Activated B cell treated with CpG ODN at 0.5 μM for 24 hours (primary cell): ENCODE measurements around the gene ANAPC1. TPM values are rescaled to one million over a fixed set of nuclear protein-coding genes. Genes with fewer than 3 reads are reported as not detected.

Experiments
- total RNA-seq: library from RNA; stranded (reverse); gene quantifications from 2 replicates; pipeline ENCODE4 v1.2.3, GENCODE V29; 2022

ANAPC1 gene
- total RNA-seq, 1 donor from 2014 or later, result 88.1 TPM

Other genes with a start within 250 kb of the ANAPC1 start
- gene MERTK, start 14.4 kb upstream of the ANAPC1 start, total RNA-seq, result 0.22 TPM in 1 of 2 replicates, not detected in the other
- gene TMEM87B, start 171.1 kb upstream of the ANAPC1 start, total RNA-seq, result 19.8 and 20.0 TPM in 2 replicates